Naive thymus-derived CD4-positive, alpha-beta T cell (primary cell): ENCODE data around the gene SNX9. TPM values are rescaled to one million over a fixed set of nuclear protein-coding genes. Genes with fewer than 3 reads are reported as not detected.

ENCODE experiments used
- ATAC-seq: fragments of 150-1000 bp; cut with Tn5 transposase; 2 replicates; pipeline ENCODE4 v1.10.0; 2021; ENCODE audit warnings: mild to moderate bottlenecking, moderate library complexity
- CTCF ChIA-PET: fragments of 350-600 bp; sonication (Branson Sonifier 250); formaldehyde crosslinking; loops from one replicate; lab custom pipeline; 2021; ENCODE audit warnings: antibody characterized with exemption; lab: Charles Lee
- POLR2A ChIA-PET: fragments of 350-600 bp; sonication (Branson Sonifier 250); formaldehyde crosslinking; loops from one replicate; lab custom pipeline; 2021; ENCODE audit warnings: antibody characterized with exemption, inconsistent platforms; lab: Charles Lee
- DNase-seq, 9 donors: peaks; one replicate each; pipeline versions ENCODE4 v3.0.0 to v3.0.0-alpha.2; 2020 to 2022; ENCODE audit warnings: mixed read lengths in 1 of 9
- H3K27ac ChIP-seq: one replicate; pipeline ENCODE4 v1.7.0; 2013; ENCODE audit warnings: mild to moderate bottlenecking, low read depth, low read length, moderate library complexity
- H3K27me3 ChIP-seq, 2 donors: one replicate each; pipeline ENCODE4 v1.7.0; 2013; ENCODE audit warnings: low read length in 2 of 2, mild to moderate bottlenecking in 2 of 2, moderate library complexity in 2 of 2; ENCODE audit not compliant: control insufficient read depth in 2 of 2, insufficient read depth in 2 of 2
- H3K36me3 ChIP-seq, 3 experiments: 1 replicate in 2 of 3; 2 replicates in 1 of 3; pipeline ENCODE4 v1.7.0; 2013; ENCODE audit warnings: low read length in 3 of 3, mild to moderate bottlenecking in 3 of 3, moderate library complexity in 1 of 3; ENCODE audit not compliant: insufficient read depth in 3 of 3, control insufficient read depth in 2 of 3
- H3K4me1 ChIP-seq, 2 donors: one replicate each; pipeline ENCODE4 v1.7.0; 2013; ENCODE audit warnings: low read length in 2 of 2, mild to moderate bottlenecking in 2 of 2, moderate library complexity in 1 of 2; ENCODE audit not compliant: control insufficient read depth in 2 of 2, insufficient read depth in 2 of 2
- H3K4me3 ChIP-seq: 2 replicates; pipeline ENCODE4 v1.7.0; 2013; ENCODE audit warnings: mild to moderate bottlenecking, low read length
- H3K9me3 ChIP-seq, 3 experiments: 1 replicate in 2 of 3; 2 replicates in 1 of 3; pipeline ENCODE4 v1.7.0; 2013; ENCODE audit warnings: low read length in 3 of 3; ENCODE audit not compliant: control insufficient read depth in 2 of 3
- H3K27ac Mint-ChIP-seq, 9 donors: one replicate each; pipeline ENCODE4 v1.8.0; 2020 to 2022; ENCODE audit warnings: mixed read lengths in 9 of 9, mild to moderate bottlenecking in 8 of 9, moderate library complexity in 5 of 9, inconsistent platforms in 2 of 9
- H3K27me3 Mint-ChIP-seq, 5 donors: one replicate each; pipeline ENCODE4 v1.8.0; 2021 to 2022; ENCODE audit warnings: mixed read lengths in 5 of 5, mild to moderate bottlenecking in 1 of 5
- H3K36me3 Mint-ChIP-seq, 5 donors: one replicate each; pipeline ENCODE4 v1.8.0; 2020 to 2022; ENCODE audit warnings: mixed read lengths in 5 of 5, mild to moderate bottlenecking in 3 of 5, inconsistent platforms in 1 of 5
- H3K4me1 Mint-ChIP-seq, 7 donors: one replicate each; pipeline ENCODE4 v1.8.0; 2020 to 2022; ENCODE audit warnings: mixed read lengths in 7 of 7, mild to moderate bottlenecking in 3 of 7, inconsistent platforms in 1 of 7
- H3K4me3 Mint-ChIP-seq, 10 donors: one replicate each; pipeline ENCODE4 v1.8.0; 2020 to 2022; ENCODE audit warnings: mild to moderate bottlenecking in 10 of 10, mixed read lengths in 10 of 10, moderate library complexity in 6 of 10, inconsistent platforms in 2 of 10
- H3K9me3 Mint-ChIP-seq, 11 donors: one replicate each; pipeline ENCODE4 v1.8.0; 2020 to 2022; ENCODE audit warnings: mixed read lengths in 11 of 11, mild to moderate bottlenecking in 4 of 11, inconsistent platforms in 1 of 11, moderate library complexity in 1 of 11
- intact Hi-C, 2 donors: fragments of 100-400 bp; cut with micrococcal nuclease; formaldehyde crosslinking; loops; one replicate each; pipeline ENCODE4 v1.15.1; 2023
- polyA plus RNA-seq, 2 donors: library from polyadenylated mRNA; unstranded; fragments of 300-500 nt; fragmentation: Illumina TruSeq; gene quantifications; one replicate each; pipeline ENCODE4 v1.2.3, GENCODE V29; 2021
- total RNA-seq, 6 experiments: library from RNA in 5 of 6; stranded (reverse) in 5 of 6; gene quantifications; 1 replicate in 5 of 6; 2 replicates in 1 of 6; pipeline ENCODE4 v1.2.3 and lab custom pipeline; 2021 to 2026

The SNX9 gene
- total and polyA plus RNA-seq, 7 experiments from 2014 or later = 13.4 to 51.5 (median 36.4) TPM

- H3K9me3 ChIP-seq = no peaks in the 10 kb centered on the region
- ChIA-PET POLR2A (interaction anchor here (0.7 to 3.5 kb wide), 10 partner anchors 9 to 311 kb away, joined by 3 to 18 read pairs (median 3); no protein-coding TSS in a partner anchor), CTCF (interaction anchor here (0.6 to 5.6 kb wide), 8 partner anchors 12 to 570 kb away, joined by 3 to 27 read pairs (median 4); no protein-coding TSS in a partner anchor)
- H3K36me3 ChIP-seq = peaks cover 0 to 14% (median 0%) of the 10 kb centered on the region in 3 experiments
- peaks cover 0 to 3% (median 0%) of the 10 kb centered on the region in 11 donors for H3K9me3 Mint-ChIP-seq
- peak overlapping the region; percentile 30 to 99 (median 96) for H3K27ac Mint-ChIP-seq
- peak overlapping the region; percentile 93 for H3K27ac ChIP-seq
- H3K27me3 ChIP-seq = no peaks in the 10 kb centered on the region
- peak overlapping the region in 9 of 10 donors; percentile 16 to 78 (median 39) for H3K4me3 Mint-ChIP-seq
- ATAC-seq (peak; percentile 46), DNase-seq (peak in 4 of 9 donors; percentile 47 to 65 (median 56))
- peaks cover 0 to 33% of the 10 kb centered on the region in 2 donors for H3K4me1 ChIP-seq
- H3K27me3 Mint-ChIP-seq = peaks cover 0 to 3% (median 0%) of the 10 kb centered on the region in 5 donors
- H3K4me1 Mint-ChIP-seq = peaks cover 30 to 93% (median 87%) of the 10 kb centered on the region in 7 donors
- intact Hi-C loops = loop anchor here (1.0 to 10.0 kb wide), 12 partner anchors 7 to 770 kb away; partner anchors contain the start of genes SYTL3 (in 1 of the 2) and ZDHHC14 (in 1 of the 2)
- no peak overlapping the region for H3K4me3 ChIP-seq
- H3K36me3 Mint-ChIP-seq = peaks cover 6 to 66% (median 56%) of the 10 kb centered on the region in 5 donors
These were observed 61.7 kb downstream of the SNX9 start for GRCh38 chr6:157884756-157885155.

- peaks cover 0 to 33% of the 10 kb centered on the region in 2 donors for H3K4me1 ChIP-seq
- POLR2A ChIA-PET = interaction anchor here (0.6 to 3.5 kb wide), 10 partner anchors 8 to 1178 kb away, joined by 3 to 18 read pairs (median 3); no protein-coding TSS in a partner anchor
- CTCF ChIA-PET = interaction anchor here (0.6 to 5.6 kb wide), 8 partner anchors 9 to 571 kb away, joined by 3 to 27 read pairs (median 4); no protein-coding TSS in a partner anchor
- H3K36me3 ChIP-seq = peaks cover 0 to 14% (median 0%) of the 10 kb centered on the region in 3 experiments
- Mint-ChIP-seq H3K4me1 (peaks cover 31 to 92% (median 85%) of the 10 kb centered on the region in 7 donors), H3K27me3 (peaks cover 0 to 3% (median 0%) of the 10 kb centered on the region in 5 donors), H3K9me3 (peaks cover 0 to 3% (median 0%) of the 10 kb centered on the region in 11 donors), H3K36me3 (peaks cover 6 to 64% (median 58%) of the 10 kb centered on the region in 5 donors), H3K4me3 (peak overlapping the region; percentile 30 to 78 (median 54)), H3K27ac (peak overlapping the region; percentile 86 to 99 (median 96))
- DNase-seq (peak in 7 of 9 donors; percentile 74 to 90 (median 86)), ATAC-seq (peak; percentile 89)
- no peak overlapping the region for H3K4me3 ChIP-seq
- H3K27me3 ChIP-seq = no peaks in the 10 kb centered on the region
- intact Hi-C loops = loop anchor here (1.0 to 10.0 kb wide), 12 partner anchors 8 to 770 kb away; partner anchors contain the start of genes SYTL3 (in 1 of the 2) and ZDHHC14 (in 1 of the 2)
- peak overlapping the region; percentile 93 for H3K27ac ChIP-seq
- no peaks in the 10 kb centered on the region for H3K9me3 ChIP-seq
These were observed 62.3 kb downstream of the SNX9 start for GRCh38 chr6:157885211-157885788.

- Mint-ChIP-seq H3K36me3 (peaks cover 6 to 63% (median 57%) of the 10 kb centered on the region in 5 donors), H3K27me3 (peaks cover 0 to 3% (median 0%) of the 10 kb centered on the region in 5 donors), H3K4me1 (peaks cover 33 to 92% (median 84%) of the 10 kb centered on the region in 7 donors), H3K4me3 (peak overlapping the region; percentile 1 to 78 (median 54)), H3K9me3 (peaks cover 0 to 3% (median 0%) of the 10 kb centered on the region in 11 donors), H3K27ac (peak overlapping the region; percentile 86 to 99 (median 96))
- H3K4me1 ChIP-seq = peaks cover 0 to 33% of the 10 kb centered on the region in 2 donors
- DNase-seq = no peak
- peaks cover 0 to 14% (median 0%) of the 10 kb centered on the region in 3 experiments for H3K36me3 ChIP-seq
- POLR2A ChIA-PET = interaction anchor here (0.6 to 3.5 kb wide), 7 partner anchors 8 to 1178 kb away, joined by 3 to 18 read pairs (median 3); no protein-coding TSS in a partner anchor
- no peak overlapping the region for H3K4me3 ChIP-seq
- no peak for ATAC-seq
- CTCF ChIA-PET = interaction anchor here (1.0 to 5.6 kb wide), 6 partner anchors 10 to 140 kb away, joined by 3 to 27 read pairs (median 4); no protein-coding TSS in a partner anchor
- no peaks in the 10 kb centered on the region for H3K27me3 ChIP-seq
- peak overlapping the region; percentile 93 for H3K27ac ChIP-seq
- H3K9me3 ChIP-seq = no peaks in the 10 kb centered on the region
- intact Hi-C loops = loop anchor here (1.0 to 10.0 kb wide), 12 partner anchors 7 to 769 kb away; partner anchors contain the start of genes SYTL3 (in 1 of the 2) and ZDHHC14 (in 1 of the 2)
These were observed 62.8 kb downstream of the SNX9 start for GRCh38 chr6:157885876-157886275.

- H3K36me3 ChIP-seq = peaks cover 0 to 14% (median 0%) of the 10 kb centered on the region in 3 experiments
- peaks cover 0 to 3% (median 0%) of the 10 kb centered on the region in 11 donors for H3K9me3 Mint-ChIP-seq
- H3K4me1 Mint-ChIP-seq = peaks cover 42 to 90% (median 82%) of the 10 kb centered on the region in 7 donors
- no peak for DNase-seq
- H3K27me3 Mint-ChIP-seq = peaks cover 0 to 3% (median 0%) of the 10 kb centered on the region in 5 donors
- H3K36me3 Mint-ChIP-seq = peaks cover 9 to 48% (median 38%) of the 10 kb centered on the region in 5 donors
- ATAC-seq = no peak
- intact Hi-C loops = loop anchor here (5.0 to 10.0 kb wide), 3 partner anchors 74 to 767 kb away; partner anchors contain the start of genes SYTL3 (in 1 of the 2) and ZDHHC14 (in 1 of the 2)
- no peaks in the 10 kb centered on the region for H3K27me3 ChIP-seq
- no peak overlapping the region for H3K27ac ChIP-seq
- ChIA-PET CTCF (interaction anchor here (4.9 to 5.6 kb wide), 2 partner anchors 15 to 131 kb away, joined by 23 to 27 read pairs; no protein-coding TSS in a partner anchor), POLR2A (no interaction called here)
- H3K4me3 ChIP-seq = no peak overlapping the region
- H3K27ac Mint-ChIP-seq = peak overlapping the region in 8 of 9 donors; percentile 79 to 99 (median 94)
- H3K4me3 Mint-ChIP-seq = peak overlapping the region in 2 of 10 donors; percentile 6 to 37
- H3K9me3 ChIP-seq = no peaks in the 10 kb centered on the region
- H3K4me1 ChIP-seq = peaks cover 0 to 45% of the 10 kb centered on the region in 2 donors
These were observed 64.8 kb downstream of the SNX9 start for GRCh38 chr6:157887892-157888291.

GRCh38 chr6:157891544-157892362 is 68.7 kb downstream of the SNX9 start:
- H3K27me3 Mint-ChIP-seq = peaks cover 0 to 3% (median 0%) of the 10 kb centered on the region in 5 donors
- Histone ChIP-seq H3K9me3 (no peaks in the 10 kb centered on the region), H3K36me3 (peaks cover 0 to 21% (median 0%) of the 10 kb centered on the region in 3 experiments), H3K4me1 (peaks cover 0 to 25% of the 10 kb centered on the region in 2 donors), H3K27ac (peak overlapping the region; percentile 61), H3K4me3 (no peak overlapping the region), H3K27me3 (no peaks in the 10 kb centered on the region)
- ATAC-seq = peak; percentile 45
- POLR2A ChIA-PET = interaction anchor here (0.6 to 1.3 kb wide), 2 partner anchors 14 to 70 kb away, joined by 3 to 4 read pairs; no protein-coding TSS in a partner anchor
- peaks cover 0 to 3% (median 0%) of the 10 kb centered on the region in 11 donors for H3K9me3 Mint-ChIP-seq
- H3K27ac Mint-ChIP-seq = peak overlapping the region; percentile 76 to 95 (median 91)
- no peak for DNase-seq
- CTCF ChIA-PET = interaction anchor here (1.3 to 1.8 kb wide), 3 partner anchors 14 to 136 kb away, joined by 7 to 11 read pairs (median 9); no protein-coding TSS in a partner anchor
- intact Hi-C loops = loop anchor here (2.0 to 10.0 kb wide), 3 partner anchors 91 to 577 kb away; no protein-coding TSS in a partner anchor
- H3K4me3 Mint-ChIP-seq = peak overlapping the region; percentile 59 to 79 (median 70)
- peaks cover 13 to 44% (median 32%) of the 10 kb centered on the region in 5 donors for H3K36me3 Mint-ChIP-seq
- peaks cover 30 to 70% (median 63%) of the 10 kb centered on the region in 7 donors for H3K4me1 Mint-ChIP-seq
